AG04450 (cell line): ENCODE measurements around the gene PAX7. TPM values are rescaled to one million over a fixed set of nuclear protein-coding genes. Genes with fewer than 3 reads are reported as not detected.

Experiments
- CTCF ChIA-PET: fragments of 300-600, 350-600 bp; formaldehyde crosslinking; extraction: SDS; loops from one replicate; lab custom pipeline; 2022; ENCODE audit warnings: antibody characterized with exemption, inconsistent platforms; lab: Charles Lee
- POLR2A ChIA-PET: fragments of 350-600 bp; formaldehyde crosslinking; extraction: SDS; loops from one replicate; lab custom pipeline; 2021; ENCODE audit warnings: antibody characterized with exemption, inconsistent platforms; lab: Yijun Ruan, JAX
- DNase-seq: peaks from one replicate; pipeline ENCODE4 v3.0.0-alpha.2; 2011; ENCODE audit warnings: low read depth, low spot score
- H3K27ac ChIP-seq: one replicate; pipeline ENCODE4 v1.5.1; 2012; ENCODE audit warnings: low read depth, low read length, control low read depth
- H3K27me3 ChIP-seq: one replicate; pipeline ENCODE4 v1.6.0; 2012; ENCODE audit warnings: low read length; ENCODE audit not compliant: control insufficient read depth, insufficient read depth
- H3K4me3 ChIP-seq: 2 replicates; pipeline ENCODE4 v1.5.1; 2011; ENCODE audit warnings: mild to moderate bottlenecking, low read depth, low read length, control low read depth
- H3K9me3 ChIP-seq: 2 replicates; pipeline ENCODE4 v1.5.1; 2012; ENCODE audit warnings: low read length; ENCODE audit not compliant: control insufficient read depth, insufficient read depth
- polyA plus RNA-seq: library from polyadenylated mRNA; depleted of rRNA; stranded (reverse); fragments of >200 nt; gene quantifications from 2 replicates; pipeline ENCODE4 v1.2.3, GENCODE V29; 2011
- TF ChIP-seq, protein P1 (sequence below): IDR thresholded peaks from 2 replicates; pipeline ENCODE4 v1.5.1; 2011; ENCODE audit warnings: low read depth, low read length, control low read depth, inconsistent platforms

Gene PAX7
- polyA plus RNA-seq, 1 experiment, result not detected

DNA sequence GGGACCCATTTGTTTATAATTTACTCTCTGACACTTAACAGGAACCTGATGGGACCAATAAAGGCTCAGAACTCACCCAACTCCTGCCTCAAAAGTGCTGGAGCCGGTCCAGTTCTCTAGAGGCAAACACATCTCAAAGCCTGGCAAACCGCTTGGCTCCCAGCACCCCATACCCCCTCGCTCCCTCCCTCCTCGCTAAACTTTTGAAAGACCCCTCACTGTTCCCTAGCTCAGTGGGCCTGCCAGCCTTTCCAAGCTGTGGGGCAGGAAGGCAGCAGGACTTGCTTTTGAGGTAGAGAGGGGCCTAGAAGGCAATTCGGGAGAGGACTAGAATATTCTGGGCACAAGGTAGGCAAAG, 40.2 kb downstream of the PAX7 start:
- no peak for DNase-seq
- ChIA-PET POLR2A (no interaction called here), CTCF (no interaction called here)
- no peak overlapping the region for H3K4me3 ChIP-seq
- no peaks in the 10 kb centered on the region for H3K27me3 ChIP-seq
- TF ChIP-seq, protein P1, sequence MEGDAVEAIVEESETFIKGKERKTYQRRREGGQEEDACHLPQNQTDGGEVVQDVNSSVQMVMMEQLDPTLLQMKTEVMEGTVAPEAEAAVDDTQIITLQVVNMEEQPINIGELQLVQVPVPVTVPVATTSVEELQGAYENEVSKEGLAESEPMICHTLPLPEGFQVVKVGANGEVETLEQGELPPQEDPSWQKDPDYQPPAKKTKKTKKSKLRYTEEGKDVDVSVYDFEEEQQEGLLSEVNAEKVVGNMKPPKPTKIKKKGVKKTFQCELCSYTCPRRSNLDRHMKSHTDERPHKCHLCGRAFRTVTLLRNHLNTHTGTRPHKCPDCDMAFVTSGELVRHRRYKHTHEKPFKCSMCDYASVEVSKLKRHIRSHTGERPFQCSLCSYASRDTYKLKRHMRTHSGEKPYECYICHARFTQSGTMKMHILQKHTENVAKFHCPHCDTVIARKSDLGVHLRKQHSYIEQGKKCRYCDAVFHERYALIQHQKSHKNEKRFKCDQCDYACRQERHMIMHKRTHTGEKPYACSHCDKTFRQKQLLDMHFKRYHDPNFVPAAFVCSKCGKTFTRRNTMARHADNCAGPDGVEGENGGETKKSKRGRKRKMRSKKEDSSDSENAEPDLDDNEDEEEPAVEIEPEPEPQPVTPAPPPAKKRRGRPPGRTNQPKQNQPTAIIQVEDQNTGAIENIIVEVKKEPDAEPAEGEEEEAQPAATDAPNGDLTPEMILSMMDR, result no peak
- no peak overlapping the region for H3K27ac ChIP-seq
- H3K9me3 ChIP-seq, result no peaks in the 10 kb centered on the region

DNA sequence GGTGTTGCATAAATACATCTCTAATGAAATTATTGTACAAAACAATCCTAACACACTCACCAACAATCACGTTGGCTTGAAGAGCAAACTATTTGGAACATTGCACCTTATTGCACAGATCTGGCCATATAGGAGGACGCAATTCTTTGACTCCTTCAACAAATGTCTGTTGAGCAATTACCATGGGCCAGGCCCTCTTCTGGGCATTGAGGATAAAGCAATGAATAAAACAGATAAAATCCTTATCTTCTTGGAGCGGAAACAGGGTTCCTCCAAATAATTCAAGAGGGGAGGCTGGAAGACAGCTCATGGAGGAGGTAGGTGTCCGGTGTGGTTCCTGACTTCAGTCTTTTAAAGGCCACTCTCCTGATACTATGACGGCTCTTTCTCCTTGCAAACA, 43.3 kb downstream of the PAX7 start:
- ChIA-PET CTCF (no interaction called here), POLR2A (no interaction called here)
- TF ChIP-seq, protein P1, result no peak
- Histone ChIP-seq H3K27me3 (no peaks in the 10 kb centered on the region), H3K27ac (no peak overlapping the region), H3K4me3 (no peak overlapping the region), H3K9me3 (no peaks in the 10 kb centered on the region)
- DNase-seq, result no peak

DNA sequence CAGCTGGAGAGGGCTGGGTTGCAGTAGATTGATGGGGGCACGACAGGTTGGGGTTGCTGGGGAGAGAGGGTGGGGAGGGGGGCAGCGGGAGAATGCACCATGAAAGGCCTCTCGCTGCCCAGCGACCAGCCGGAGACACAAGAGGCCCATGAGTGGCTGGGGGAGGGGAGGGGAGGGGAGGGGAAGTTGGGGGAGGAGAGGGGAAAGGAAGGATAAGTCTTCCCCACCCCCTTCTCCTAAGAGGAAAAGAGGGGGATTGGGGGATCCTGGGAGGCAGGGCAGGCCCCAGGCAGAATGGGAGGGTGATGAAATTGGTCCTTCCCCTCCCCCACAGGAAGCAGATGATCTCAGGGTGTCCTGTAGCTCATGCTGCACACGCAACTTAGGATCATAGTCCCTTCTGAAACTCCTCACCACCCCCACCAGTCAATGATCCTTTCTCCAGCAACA, 45.7 kb downstream of the PAX7 start:
- H3K27me3 ChIP-seq, result no peaks in the 10 kb centered on the region
- no peaks in the 10 kb centered on the region for H3K9me3 ChIP-seq
- TF ChIP-seq, protein P1, result no peak
- no peak overlapping the region for H3K4me3 ChIP-seq
- DNase-seq, result no peak
- H3K27ac ChIP-seq, result no peak overlapping the region
- ChIA-PET CTCF (no interaction called here), POLR2A (no interaction called here)

DNA sequence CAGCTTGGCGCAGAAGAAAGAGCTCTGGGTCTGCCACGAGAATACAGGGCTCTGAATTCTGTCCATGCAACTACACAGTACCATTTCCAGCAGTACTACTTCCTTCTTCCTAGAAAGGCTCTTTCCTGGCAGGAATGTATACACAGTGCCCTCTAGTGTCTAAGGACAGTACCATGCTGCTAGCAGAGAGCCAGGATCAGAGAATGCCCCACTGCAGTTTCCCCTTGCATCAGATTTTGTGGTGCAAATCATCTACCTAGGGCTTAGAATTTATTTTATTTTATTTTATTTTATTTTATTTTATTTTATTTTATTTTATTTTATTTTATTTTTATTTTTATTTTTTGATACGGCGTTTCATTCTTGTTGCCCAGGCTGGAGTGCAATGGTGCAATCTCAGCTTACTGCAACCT, 50.8 kb downstream of the PAX7 start:
- TF ChIP-seq, protein P1, result peak; percentile 55
- DNase-seq, result no peak

DNA sequence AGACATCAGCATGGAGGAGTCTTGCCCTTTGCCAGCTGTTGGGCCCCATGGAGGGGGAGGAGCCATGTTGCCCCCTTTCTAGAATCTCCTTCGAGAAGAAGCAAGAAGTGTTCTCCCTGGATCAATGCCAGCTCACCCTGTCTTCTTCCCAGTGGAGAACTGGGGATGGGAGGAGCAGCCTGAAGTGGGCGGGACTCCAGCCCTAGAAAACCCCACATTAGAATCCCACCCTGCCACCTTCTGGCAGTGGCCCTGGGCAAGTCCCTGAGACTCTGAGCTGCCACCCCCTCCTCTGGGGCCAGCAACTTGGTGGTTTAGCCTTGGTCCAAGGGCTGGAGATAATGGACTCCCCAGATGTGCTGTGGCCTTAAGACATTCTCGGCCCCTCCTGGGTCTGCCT, 51.7 kb downstream of the PAX7 start:
- no peak for DNase-seq
- TF ChIP-seq, protein P1, result no peak
- H3K4me3 ChIP-seq, result no peak overlapping the region
- no peaks in the 10 kb centered on the region for H3K27me3 ChIP-seq
- ChIA-PET CTCF (no interaction called here), POLR2A (no interaction called here)
- H3K9me3 ChIP-seq, result no peaks in the 10 kb centered on the region
- no peak overlapping the region for H3K27ac ChIP-seq

More for the DNA sequence above, 50.8 kb downstream of the PAX7 start:
- Histone ChIP-seq H3K27ac (no peak overlapping the region), H3K27me3 (no peaks in the 10 kb centered on the region), H3K4me3 (no peak overlapping the region), H3K9me3 (no peaks in the 10 kb centered on the region)
- CTCF ChIA-PET, result interaction anchor here (0.6 to 1.3 kb wide), 2 partner anchors 8 to 18 kb away, joined by 3 to 5 read pairs; no protein-coding TSS in a partner anchor
- POLR2A ChIA-PET, result no interaction called here
